Cardiac muscle cell (in vitro differentiated cells and primary cell): ENCODE measurements around the gene KCNT1. TPM values are rescaled to one million over a fixed set of nuclear protein-coding genes. Genes with fewer than 3 reads are reported as not detected.

Experiments used
- DNase-seq, 2 donors: peaks; one replicate each; pipeline versions ENCODE4 v3.0.0 to v3.0.0-alpha.2; 2010 to 2017; ENCODE audit warnings: low read depth in 1 of 2, low spot score in 1 of 2
- H3K27ac ChIP-seq: fragments of 200-600 bp; sonication (generic); 2 replicates; pipeline ENCODE4 v1.5.1; 2016
- H3K27me3 ChIP-seq: fragments of 200-600 bp; sonication (generic); 2 replicates; pipeline ENCODE4 v1.6.0; 2016; ENCODE audit warnings: control low read depth
- H3K36me3 ChIP-seq: fragments of 200-600 bp; sonication (generic); 2 replicates; pipeline ENCODE4 v1.5.1; 2016; ENCODE audit warnings: control low read depth
- H3K4me1 ChIP-seq: fragments of 200-600 bp; sonication (generic); 2 replicates; pipeline ENCODE4 v1.8.1; 2017; ENCODE audit warnings: low read depth, mild to moderate bottlenecking, mixed run types
- H3K4me3 ChIP-seq: fragments of 200-600 bp; sonication (generic); 2 replicates; pipeline ENCODE4 v1.5.1; 2016; ENCODE audit warnings: mild to moderate bottlenecking
- H3K9me3 ChIP-seq: fragments of 200-600 bp; sonication (generic); 2 replicates; pipeline ENCODE4 v1.5.1; 2017; ENCODE audit warnings: low read depth, mild to moderate bottlenecking, control low read depth
- CTCF ChIP-seq: IDR thresholded peaks from 2 replicates; pipeline ENCODE4 v1.5.1; 2012; ENCODE audit warnings: low read depth, mild to moderate bottlenecking, low read length
- polyA plus RNA-seq: library from polyadenylated mRNA; unstranded; fragments of >200 nt; fragmentation: Nextera tagmentation; extraction: Ambion mirVana; gene quantifications from 2 replicates; pipeline ENCODE4 v1.2.1, GENCODE V29; 2016
- total RNA-seq: library from RNA; depleted of rRNA; stranded (reverse); fragments of >200 nt; gene quantifications from 2 replicates; pipeline ENCODE4 v1.2.3, GENCODE V29; 2016

The KCNT1 gene
- total and polyA plus RNA-seq, 2 experiments from 2014 or later = 0.12 to 0.20 TPM

DNA sequence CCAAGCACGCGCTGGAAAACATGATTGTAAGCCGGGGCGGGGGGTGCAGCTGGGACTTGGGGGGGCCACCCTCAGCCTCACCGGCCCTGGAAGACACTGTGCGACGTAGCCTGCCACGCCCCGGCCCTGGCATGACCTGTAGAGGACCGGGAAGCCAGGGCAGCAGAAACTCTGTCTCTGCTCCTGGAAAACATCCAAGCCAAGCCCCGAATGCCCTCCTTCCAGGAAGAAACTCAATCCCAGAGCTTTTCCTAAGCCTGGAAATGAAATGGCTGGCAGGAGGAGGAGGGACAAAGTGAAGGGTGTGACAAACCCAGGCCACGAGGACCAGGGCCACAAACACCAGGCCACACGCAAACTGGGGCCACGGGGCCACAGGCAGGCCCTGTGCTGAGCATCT, 55.4 kb downstream of the KCNT1 start:
- no peak for TF ChIP-seq CTCF
- no peak for DNase-seq
- Histone ChIP-seq H3K27ac (no peak overlapping the region), H3K4me1 (no peaks in the 10 kb centered on the region), H3K9me3 (no peaks in the 10 kb centered on the region), H3K27me3 (no peaks in the 10 kb centered on the region), H3K4me3 (no peak overlapping the region), H3K36me3 (no peaks in the 10 kb centered on the region)

DNA sequence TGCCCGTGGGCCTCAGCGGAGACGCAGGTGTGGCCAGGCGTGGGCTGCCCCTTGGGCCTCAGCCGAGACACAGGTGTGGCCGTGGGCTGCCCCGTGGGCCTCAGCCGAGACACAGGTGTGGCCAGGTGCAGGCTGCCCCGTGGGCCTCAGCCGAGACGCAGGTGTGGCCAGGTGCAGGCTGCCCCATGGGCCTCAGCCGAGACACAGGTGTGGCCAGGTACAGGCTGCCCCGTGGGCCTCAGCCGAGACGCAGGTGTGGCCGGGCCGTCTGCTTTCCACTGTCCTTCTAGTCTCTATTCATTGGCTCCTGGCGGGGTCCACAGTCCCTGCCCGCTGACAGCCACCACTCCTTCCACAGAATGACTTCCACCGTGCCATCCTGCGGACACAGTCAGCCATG, 56.1 kb downstream of the KCNT1 start:
- H3K4me1 ChIP-seq = no peaks in the 10 kb centered on the region
- no peak overlapping the region for H3K4me3 ChIP-seq
- no peaks in the 10 kb centered on the region for H3K27me3 ChIP-seq
- H3K27ac ChIP-seq = no peak overlapping the region
- no peak for TF ChIP-seq CTCF
- DNase-seq = no peak
- no peaks in the 10 kb centered on the region for H3K36me3 ChIP-seq
- H3K9me3 ChIP-seq = no peaks in the 10 kb centered on the region

GRCh38 chr9:135758870-135759269, 56.9 kb downstream of the KCNT1 start:
- Histone ChIP-seq H3K27me3 (no peaks in the 10 kb centered on the region), H3K27ac (no peak overlapping the region), H3K9me3 (no peaks in the 10 kb centered on the region), H3K4me1 (no peaks in the 10 kb centered on the region), H3K4me3 (no peak overlapping the region), H3K36me3 (no peaks in the 10 kb centered on the region)
- TF ChIP-seq CTCF = no peak
- no peak for DNase-seq

- Histone ChIP-seq H3K36me3 (no peaks in the 10 kb centered on the region), H3K27me3 (no peaks in the 10 kb centered on the region), H3K27ac (no peak overlapping the region), H3K9me3 (no peaks in the 10 kb centered on the region), H3K4me3 (no peak overlapping the region), H3K4me1 (no peaks in the 10 kb centered on the region)
- DNase-seq = no peak
- no peak for TF ChIP-seq CTCF
Measured at GRCh38 chr9:135759676-135760300, 57.8 kb downstream of the KCNT1 start.

- no peaks in the 10 kb centered on the region for H3K4me1 ChIP-seq
- H3K9me3 ChIP-seq = no peaks in the 10 kb centered on the region
- no peak for TF ChIP-seq CTCF
- no peaks in the 10 kb centered on the region for H3K36me3 ChIP-seq
- H3K27me3 ChIP-seq = no peaks in the 10 kb centered on the region
- no peak for DNase-seq
- H3K4me3 ChIP-seq = no peak overlapping the region
- no peak overlapping the region for H3K27ac ChIP-seq
Measured at GRCh38 chr9:135760465-135760864, 58.5 kb downstream of the KCNT1 start.
